MM.1S (cell line): ENCODE measurements around the gene APOL4.

Experiments
- DNase-seq: peaks from one replicate; pipeline ENCODE4 v3.0.0-alpha.2; 2015
- H2AFZ ChIP-seq: fragments of 300-600 bp; sonication (generic); 2 replicates; pipeline ENCODE4 v1.6.0; 2016; ENCODE audit warnings: antibody characterized with exemption, low read length
- H3F3A ChIP-seq: fragments of 300-600 bp; sonication (generic); 2 replicates; pipeline ENCODE4 v1.6.1; 2016; ENCODE audit warnings: mild to moderate bottlenecking, antibody characterized with exemption, low read length, moderate library complexity, mixed read lengths; ENCODE audit not compliant: insufficient read depth
- H3K27ac ChIP-seq: fragments of 300-600 bp; sonication (generic); 2 replicates; pipeline ENCODE4 v1.5.1; 2016; ENCODE audit warnings: mild to moderate bottlenecking, low read length
- H3K27me3 ChIP-seq: fragments of 300-600 bp; sonication (generic); replicated peaks from 2 replicates; pipeline ENCODE4 v1.6.0; 2016; ENCODE audit warnings: low read length; ENCODE audit not compliant: insufficient read depth
- H3K36me3 ChIP-seq: fragments of 300-600 bp; sonication (generic); replicated peaks from 2 replicates; pipeline ENCODE4 v1.6.1; 2016; ENCODE audit warnings: mild to moderate bottlenecking, low read length, mixed read lengths; ENCODE audit not compliant: insufficient read depth
- H3K4me1 ChIP-seq: fragments of 300-600 bp; sonication (generic); 2 replicates; pipeline ENCODE4 v1.6.1; 2016; ENCODE audit warnings: low read length, mixed read lengths
- H3K4me2 ChIP-seq: fragments of 300-600 bp; sonication (generic); 2 replicates; pipeline ENCODE4 v1.6.0; 2016; ENCODE audit warnings: low read depth, low read length
- H3K4me3 ChIP-seq: fragments of 300-600 bp; sonication (generic); 2 replicates; pipeline ENCODE4 v1.5.1; 2016; ENCODE audit warnings: low read length, mixed read lengths
- H3K79me2 ChIP-seq: fragments of 300-600 bp; sonication (generic); 2 replicates; pipeline ENCODE4 v1.6.1; 2016; ENCODE audit warnings: mixed run types, low read length, mixed read lengths
- H3K9ac ChIP-seq: fragments of 300-600 bp; sonication (generic); 2 replicates; pipeline ENCODE4 v1.6.1; 2016; ENCODE audit warnings: low read length, mixed read lengths
- H3K9me2 ChIP-seq: fragments of 300-600 bp; sonication (generic); replicated peaks from 2 replicates; pipeline ENCODE4 v1.6.1; 2016; ENCODE audit warnings: mild to moderate bottlenecking, low read length, mixed read lengths; ENCODE audit not compliant: insufficient read depth
- H3K9me3 ChIP-seq: fragments of 300-600 bp; sonication (generic); replicated peaks from 2 replicates; pipeline ENCODE4 v1.6.1; 2016; ENCODE audit warnings: mild to moderate bottlenecking, low read length, mixed read lengths; ENCODE audit not compliant: insufficient read depth
- H4K20me1 ChIP-seq: fragments of 300-600 bp; sonication (generic); 2 replicates; pipeline ENCODE4 v1.6.1; 2016; ENCODE audit warnings: mild to moderate bottlenecking, low read length, moderate library complexity, mixed read lengths; ENCODE audit not compliant: insufficient read depth
- EZH2 ChIP-seq: fragments of 300-600 bp; sonication (generic); optimal IDR thresholded peaks from 2 replicates; pipeline ENCODE3; 2017; ENCODE audit warnings: low read depth, mild to moderate bottlenecking, antibody characterized with exemption, low read length, mixed read lengths
- EZH2phosphoT487 ChIP-seq: fragments of 300-600 bp; sonication (generic); IDR thresholded peaks from 2 replicates; pipeline ENCODE4 v1.6.1; 2018; ENCODE audit warnings: antibody characterized with exemption, low read length
- TF ChIP-seq, protein P1 (sequence below): fragments of 300-600 bp; sonication (generic); IDR thresholded peaks from 2 replicates; pipeline ENCODE4 v1.5.1; 2016; ENCODE audit warnings: antibody characterized with exemption, low read length, mixed read lengths

APOL4 gene

DNA sequence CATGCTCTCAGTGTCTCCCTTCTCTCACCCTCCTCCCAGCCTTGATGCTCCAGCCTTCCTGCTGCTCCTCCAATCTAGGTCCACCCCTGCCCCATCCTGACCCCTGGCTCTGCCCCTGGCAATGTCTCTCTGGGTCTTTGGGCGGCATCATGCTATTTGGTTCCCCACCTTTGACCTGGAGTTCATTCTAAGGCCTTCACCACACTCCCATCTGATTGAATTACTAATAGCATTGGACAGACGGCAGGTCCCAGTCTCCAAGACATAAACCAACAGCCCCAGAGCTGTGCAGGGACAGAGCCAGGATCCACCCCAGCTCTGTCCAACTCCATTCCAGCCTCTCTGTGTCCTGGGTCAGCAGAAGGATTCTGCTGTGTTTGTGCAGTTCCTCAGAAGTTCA, 7.2 kb downstream of the APOL4 start:
- H3K9ac ChIP-seq, result no peak overlapping the region

DNA sequence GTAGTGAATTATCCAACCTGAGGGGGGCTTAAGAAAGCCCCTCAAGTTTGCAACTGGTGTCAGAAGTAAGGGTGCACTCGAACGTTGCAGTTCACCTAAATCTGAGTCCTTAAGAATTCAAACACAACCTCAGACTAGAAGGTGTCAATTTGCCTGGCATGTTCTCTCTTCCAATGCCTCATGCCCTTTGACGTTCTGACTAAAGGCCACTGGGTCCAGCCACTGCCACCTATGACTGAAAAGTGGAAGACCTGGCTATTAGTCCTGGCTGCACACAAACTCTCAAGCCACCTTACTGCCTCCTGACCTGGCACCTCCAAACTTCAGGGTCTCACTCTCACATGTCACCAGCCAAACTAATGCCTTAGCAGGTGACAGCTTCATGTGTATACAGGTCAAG, 8.0 kb downstream of the APOL4 start:
- H4K20me1 ChIP-seq, result no peaks in the 10 kb centered on the region
- H3K9me3 ChIP-seq, result no peaks in the 10 kb centered on the region
- H3K79me2 ChIP-seq, result no peaks in the 10 kb centered on the region
- TF ChIP-seq EZH2, result no peak
- TF ChIP-seq, protein P1, sequence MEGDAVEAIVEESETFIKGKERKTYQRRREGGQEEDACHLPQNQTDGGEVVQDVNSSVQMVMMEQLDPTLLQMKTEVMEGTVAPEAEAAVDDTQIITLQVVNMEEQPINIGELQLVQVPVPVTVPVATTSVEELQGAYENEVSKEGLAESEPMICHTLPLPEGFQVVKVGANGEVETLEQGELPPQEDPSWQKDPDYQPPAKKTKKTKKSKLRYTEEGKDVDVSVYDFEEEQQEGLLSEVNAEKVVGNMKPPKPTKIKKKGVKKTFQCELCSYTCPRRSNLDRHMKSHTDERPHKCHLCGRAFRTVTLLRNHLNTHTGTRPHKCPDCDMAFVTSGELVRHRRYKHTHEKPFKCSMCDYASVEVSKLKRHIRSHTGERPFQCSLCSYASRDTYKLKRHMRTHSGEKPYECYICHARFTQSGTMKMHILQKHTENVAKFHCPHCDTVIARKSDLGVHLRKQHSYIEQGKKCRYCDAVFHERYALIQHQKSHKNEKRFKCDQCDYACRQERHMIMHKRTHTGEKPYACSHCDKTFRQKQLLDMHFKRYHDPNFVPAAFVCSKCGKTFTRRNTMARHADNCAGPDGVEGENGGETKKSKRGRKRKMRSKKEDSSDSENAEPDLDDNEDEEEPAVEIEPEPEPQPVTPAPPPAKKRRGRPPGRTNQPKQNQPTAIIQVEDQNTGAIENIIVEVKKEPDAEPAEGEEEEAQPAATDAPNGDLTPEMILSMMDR, result no peak
- no peak for TF ChIP-seq EZH2phosphoT487
- H3K9me2 ChIP-seq, result no peaks in the 10 kb centered on the region
- H3K27me3 ChIP-seq, result no peaks in the 10 kb centered on the region
- H3K4me1 ChIP-seq, result peaks cover 14% of the 10 kb centered on the region
- H2AFZ ChIP-seq, result no peak overlapping the region
- no peak overlapping the region for H3K9ac ChIP-seq
- H3K27ac ChIP-seq, result no peak overlapping the region
- no peak overlapping the region for H3K4me3 ChIP-seq
- H3K4me2 ChIP-seq, result no peak overlapping the region
- no peaks in the 10 kb centered on the region for H3K36me3 ChIP-seq
- no peak for DNase-seq
- H3F3A ChIP-seq, result no peaks in the 10 kb centered on the region

More for the DNA sequence above, 7.2 kb downstream of the APOL4 start:
- Histone ChIP-seq H3F3A (no peaks in the 10 kb centered on the region), H3K9me3 (no peaks in the 10 kb centered on the region), H3K9me2 (no peaks in the 10 kb centered on the region), H3K79me2 (no peaks in the 10 kb centered on the region), H3K4me1 (peaks cover 14% of the 10 kb centered on the region), H3K27ac (no peak overlapping the region), H3K27me3 (no peaks in the 10 kb centered on the region), H3K4me2 (no peak overlapping the region), H2AFZ (no peak overlapping the region), H3K4me3 (no peak overlapping the region), H4K20me1 (no peaks in the 10 kb centered on the region), H3K36me3 (no peaks in the 10 kb centered on the region)
- no peak for DNase-seq
- TF ChIP-seq EZH2phosphoT487 (no peak), EZH2 (no peak)
- TF ChIP-seq, protein P1, result no peak

DNA sequence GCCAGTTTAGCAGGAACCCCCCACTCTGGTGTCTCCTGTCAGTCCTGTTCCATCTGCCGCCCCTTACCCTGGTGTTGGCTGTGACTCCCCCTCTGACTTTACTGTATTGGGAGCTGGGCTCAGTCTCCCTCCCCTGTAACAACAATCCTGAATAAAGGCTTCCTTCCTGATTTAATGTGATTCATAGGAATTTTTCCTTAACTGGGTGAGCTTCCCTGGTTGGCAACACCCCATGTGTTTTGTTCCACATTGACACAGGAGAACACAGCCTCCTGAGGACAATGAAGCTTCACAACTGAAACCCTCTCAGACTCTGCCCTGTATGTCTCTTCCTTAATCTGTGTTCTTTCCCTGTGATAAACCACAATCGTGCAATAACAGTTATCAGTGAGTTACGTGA, 8.4 kb downstream of the APOL4 start:
- Histone ChIP-seq H3K27me3 (no peaks in the 10 kb centered on the region), H2AFZ (no peak overlapping the region), H3K79me2 (no peaks in the 10 kb centered on the region), H4K20me1 (no peaks in the 10 kb centered on the region), H3F3A (no peaks in the 10 kb centered on the region), H3K4me1 (peaks cover 14% of the 10 kb centered on the region), H3K9me2 (no peaks in the 10 kb centered on the region), H3K4me2 (no peak overlapping the region), H3K9me3 (no peaks in the 10 kb centered on the region), H3K9ac (no peak overlapping the region), H3K36me3 (no peaks in the 10 kb centered on the region), H3K4me3 (no peak overlapping the region), H3K27ac (no peak overlapping the region)
- TF ChIP-seq EZH2phosphoT487 (no peak), EZH2 (no peak)
- TF ChIP-seq, protein P1, result no peak
- DNase-seq, result no peak
